Activated T-helper 1 cell treated with Interleukin-2 at 50 U/mL for 16 hours (primary cell): ENCODE data around the gene ARHGEF17.

ENCODE experiments used
- DNase-seq: peaks from one replicate; pipeline ENCODE4 v3.0.0-alpha.2; 2020; ENCODE audit warnings: low read depth

The ARHGEF17 gene

GRCh38 chr11:73313652-73314051 lies 5.6 kb downstream of the ARHGEF17 start:
- no peak for DNase-seq

DNA sequence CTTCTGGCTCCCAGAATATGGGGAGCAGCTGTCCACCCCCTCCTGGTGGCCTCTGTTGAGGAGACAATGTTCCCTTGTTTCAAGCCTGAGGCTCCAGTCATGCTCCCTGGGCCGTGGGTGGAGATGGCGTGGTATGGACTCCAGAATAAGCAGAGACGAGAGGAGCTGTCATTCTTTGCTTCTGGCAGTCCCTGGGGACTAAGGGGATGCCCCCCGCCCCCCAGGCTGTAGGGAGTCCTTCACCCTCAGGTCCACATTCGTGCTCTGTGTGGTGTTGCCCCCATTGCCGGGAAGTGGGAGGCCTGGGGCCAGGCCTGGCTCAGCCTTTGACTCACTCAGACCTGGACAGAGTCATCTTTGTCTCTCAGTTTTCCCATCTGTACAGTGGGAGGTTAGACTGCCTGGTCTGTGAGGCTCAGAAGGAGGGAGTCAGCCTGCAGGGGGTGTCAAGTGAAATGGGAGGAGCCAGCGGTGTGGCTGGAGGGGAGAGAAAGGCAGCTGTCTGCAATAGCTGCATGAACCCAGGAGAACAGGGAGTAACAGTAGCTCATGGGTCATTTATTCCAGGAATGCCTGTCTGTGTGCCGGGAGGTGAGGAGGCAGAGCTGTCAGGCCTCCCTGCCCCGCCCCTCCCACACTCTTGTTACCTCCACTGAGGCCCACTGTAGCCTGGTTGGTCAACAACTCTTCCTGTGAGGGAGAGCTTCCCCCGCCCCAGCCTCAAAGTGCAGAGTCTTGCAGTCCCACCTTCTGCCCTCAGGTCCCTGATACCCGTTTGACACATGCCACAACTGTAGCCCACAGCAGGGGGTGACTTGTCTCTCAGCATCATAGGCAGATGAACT lies 6.3 kb downstream of the ARHGEF17 start:
- no peak for DNase-seq

DNA sequence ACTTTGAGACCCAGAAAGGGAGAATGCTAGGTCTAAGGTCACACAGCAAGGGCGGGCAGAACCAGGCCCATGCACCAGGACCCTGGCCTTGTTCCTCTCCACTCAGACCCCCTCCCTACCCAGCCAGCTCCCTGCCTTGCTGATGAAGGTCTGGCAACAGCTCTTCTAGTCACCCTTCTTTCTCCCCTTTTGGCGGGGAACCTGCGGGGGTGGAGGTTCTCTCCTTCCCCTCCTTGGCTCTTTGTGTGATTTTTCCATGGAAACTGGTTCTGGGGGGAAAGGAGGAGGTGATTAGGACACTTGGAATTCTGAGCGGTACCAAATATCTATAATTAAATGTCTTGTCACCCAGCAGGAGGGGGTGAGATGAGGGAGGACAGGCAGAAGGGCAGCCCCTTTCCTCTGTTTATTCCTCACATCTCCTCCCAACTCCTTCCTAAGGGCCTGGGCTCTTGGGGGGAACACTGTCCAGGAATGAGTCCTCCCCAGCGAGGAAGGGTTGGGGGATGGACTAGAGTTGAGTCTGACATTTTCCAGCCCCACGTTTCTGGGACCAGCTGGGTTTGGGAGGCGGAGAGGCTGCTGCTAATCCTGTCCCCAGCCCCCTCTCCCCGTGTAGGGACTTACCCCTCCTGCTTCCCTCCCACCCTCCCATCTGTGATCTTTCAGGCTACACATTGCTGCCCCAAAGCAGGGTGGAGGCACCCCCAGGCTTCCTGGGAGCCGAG lies 7.4 kb downstream of the ARHGEF17 start:
- no peak for DNase-seq

DNA sequence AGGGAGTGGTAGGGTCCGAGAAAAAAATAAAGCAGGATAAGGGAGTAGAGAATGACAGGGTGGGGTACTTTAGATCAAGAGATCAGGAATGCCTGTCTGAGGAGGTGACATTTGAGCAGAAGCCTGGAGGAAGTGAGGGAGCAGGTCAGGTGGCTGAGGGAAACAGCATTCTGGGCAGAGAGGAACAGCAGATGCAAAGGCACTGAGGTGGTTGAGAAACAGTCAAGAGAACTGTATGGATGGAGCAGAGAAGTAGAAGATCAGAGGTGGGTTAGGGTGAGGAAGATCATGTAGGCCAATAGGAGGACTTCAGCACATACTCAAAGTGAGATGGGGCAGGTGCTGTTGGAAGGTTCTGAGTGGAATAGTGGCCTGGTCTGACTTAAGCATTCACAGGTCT lies 8.3 kb downstream of the ARHGEF17 start:
- DNase-seq, result no peak

DNA sequence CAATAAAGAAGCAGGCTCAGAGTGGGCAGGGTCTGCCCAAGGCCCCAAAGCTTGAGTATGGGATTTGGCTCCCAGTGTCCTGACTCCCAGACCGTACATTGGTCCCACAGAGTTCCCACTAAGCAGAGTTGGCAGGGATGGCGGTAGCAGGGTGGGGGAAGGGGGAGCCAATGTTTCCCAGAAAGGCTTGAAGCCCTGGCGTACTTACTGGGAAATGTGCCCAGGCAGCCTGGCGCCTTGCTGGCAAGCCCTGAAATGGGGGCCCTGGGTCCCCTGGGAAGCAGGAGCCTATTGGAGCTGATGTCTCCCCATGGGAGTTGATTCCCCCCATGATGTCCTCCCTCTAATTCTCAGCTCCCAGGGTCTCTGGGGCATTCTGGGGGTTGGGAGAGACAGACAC lies 9.3 kb downstream of the ARHGEF17 start:
- DNase-seq, result no peak

DNA sequence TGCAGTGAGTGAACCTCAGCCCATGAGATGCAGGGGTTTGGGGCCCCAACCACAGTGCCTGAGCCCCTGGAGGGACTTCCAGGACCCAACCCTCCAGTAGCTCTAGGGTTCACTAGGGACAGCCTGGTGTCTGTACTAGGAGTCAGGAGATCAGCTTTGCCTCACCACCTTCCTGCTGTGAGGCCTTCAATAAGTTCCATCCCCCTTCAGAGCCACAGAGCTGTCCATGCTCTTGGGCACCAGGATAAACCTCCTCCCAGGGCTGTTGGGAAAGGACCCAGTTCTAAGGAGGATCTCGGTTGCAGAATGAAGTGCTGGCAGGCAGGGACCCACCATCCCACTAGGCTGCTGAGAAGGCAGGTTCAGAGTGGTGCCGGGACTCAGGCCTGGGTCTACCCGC lies 9.7 kb downstream of the ARHGEF17 start:
- DNase-seq, result no peak

GRCh38 chr11:73318501-73319011 lies 10.5 kb downstream of the ARHGEF17 start:
- no peak for DNase-seq

DNA sequence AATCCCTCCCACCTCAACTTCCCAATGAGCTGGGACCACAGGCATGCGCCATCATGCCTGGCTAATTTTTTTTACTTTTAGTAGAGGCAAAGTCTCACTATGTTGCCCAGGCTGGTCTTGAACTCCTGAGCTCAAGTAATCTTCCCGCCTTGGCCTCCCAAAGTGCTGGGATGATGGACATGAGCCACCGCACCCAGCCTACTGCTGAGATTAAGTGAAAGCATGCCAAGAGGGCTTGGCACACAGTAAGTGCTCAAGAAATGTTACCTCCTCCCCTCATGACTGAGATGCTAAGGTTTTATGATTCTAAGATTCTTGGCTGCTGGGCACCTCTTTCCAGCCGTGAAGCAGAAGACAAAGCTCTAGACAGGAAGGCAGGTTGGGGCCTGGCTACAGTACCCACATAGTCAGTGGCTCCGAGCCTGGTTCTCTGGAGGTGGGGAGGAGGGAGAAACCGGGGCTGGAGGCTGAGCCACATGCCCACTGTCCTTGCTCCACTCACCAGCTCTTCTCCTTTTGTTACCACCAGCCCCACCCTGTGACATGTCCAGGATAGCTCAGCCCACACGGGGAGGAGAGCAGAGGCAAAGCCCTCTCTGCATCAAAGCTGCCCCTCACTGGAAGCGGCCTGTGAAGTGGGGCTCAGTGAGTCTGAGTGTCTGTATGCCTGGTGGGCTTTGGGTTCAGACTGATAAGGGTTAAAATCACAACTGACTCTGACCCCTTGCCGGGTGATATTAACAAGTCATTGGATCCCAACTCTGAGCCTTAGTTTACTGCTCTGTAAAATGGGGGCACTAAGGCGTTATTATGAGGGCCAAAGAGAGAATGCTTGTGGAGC lies 12.9 kb downstream of the ARHGEF17 start:
- DNase-seq, result no peak

DNA sequence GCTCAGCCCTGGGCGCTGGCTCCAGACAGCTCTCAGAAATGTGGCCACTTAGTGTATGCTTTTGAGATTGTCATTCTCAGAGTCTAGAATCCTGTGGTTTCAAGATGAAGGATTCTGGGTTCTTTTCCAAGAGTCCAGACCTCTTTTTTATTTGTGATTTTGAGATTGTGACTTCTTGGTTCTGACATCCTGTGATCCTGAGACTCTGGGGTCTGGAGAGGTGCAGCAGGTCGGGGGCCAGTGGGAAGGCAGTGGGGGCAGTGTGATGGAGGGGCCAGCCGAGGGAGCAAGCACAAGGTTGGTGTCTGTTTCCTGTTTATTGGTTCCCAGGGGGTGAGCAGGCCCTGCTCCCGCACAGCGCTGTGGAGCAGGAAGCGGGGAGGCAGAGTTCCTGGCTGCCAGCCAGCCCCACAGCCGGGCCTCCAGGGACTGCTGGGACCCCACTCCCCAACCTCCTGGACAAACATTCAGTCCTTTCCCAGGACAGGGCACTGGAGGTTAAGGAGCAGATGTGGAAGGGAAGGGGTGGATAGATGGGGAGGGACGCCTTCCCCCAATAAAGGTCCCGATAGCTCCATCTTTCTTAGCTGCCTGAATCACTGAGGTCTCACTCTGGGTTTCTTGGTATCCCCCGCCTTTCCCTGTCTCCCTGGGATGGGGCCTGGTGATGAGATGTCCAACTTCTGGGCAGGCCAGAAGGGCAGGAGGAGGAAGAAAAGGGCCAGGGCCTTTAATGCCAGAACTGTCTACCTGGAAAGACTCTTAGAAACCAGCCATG lies 13.7 kb downstream of the ARHGEF17 start:
- no peak for DNase-seq

GRCh38 chr11:73322382-73323306 lies 14.6 kb downstream of the ARHGEF17 start:
- DNase-seq, result no peak

DNA sequence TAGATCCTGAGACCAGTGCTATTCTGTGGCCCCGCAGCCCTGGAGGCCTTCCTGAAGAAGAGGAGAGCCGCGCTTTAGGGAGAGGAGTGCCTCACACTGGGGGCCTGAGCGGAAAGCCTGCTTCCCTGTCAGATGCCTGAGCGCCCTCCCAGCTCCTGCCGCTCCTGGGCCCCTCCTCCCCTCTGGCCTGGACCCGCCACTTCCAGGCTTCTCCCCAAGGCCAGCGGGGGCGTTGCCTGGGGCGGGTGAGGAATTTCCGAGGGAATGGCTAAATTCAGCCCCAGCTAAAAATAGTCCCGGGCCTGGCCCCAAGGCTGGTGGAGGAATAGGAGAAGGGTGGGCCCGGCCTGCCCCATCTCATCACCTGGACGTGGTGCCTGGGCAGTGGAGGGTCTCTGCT lies 15.4 kb downstream of the ARHGEF17 start:
- DNase-seq, result no peak

DNA sequence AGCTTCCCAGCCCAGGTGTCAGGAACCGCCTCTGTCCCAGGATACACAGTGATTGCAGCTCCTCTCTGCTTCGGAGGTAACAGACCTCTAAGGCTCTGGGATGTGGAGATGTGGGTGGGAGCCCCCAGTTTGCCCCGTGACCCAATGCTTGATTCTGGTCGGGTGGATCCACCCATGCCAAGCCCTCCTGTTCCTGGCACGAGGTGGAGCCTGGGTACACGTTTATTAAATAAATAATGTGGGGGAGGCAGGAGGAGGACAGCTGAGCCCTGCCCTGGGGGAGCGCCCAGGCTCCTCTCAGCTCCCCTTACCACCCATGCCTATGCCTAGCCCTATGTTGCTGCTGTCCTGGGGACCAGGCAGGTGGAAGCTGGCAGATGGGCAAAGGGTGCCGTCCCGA lies 16.0 kb downstream of the ARHGEF17 start:
- DNase-seq, result no peak

DNA sequence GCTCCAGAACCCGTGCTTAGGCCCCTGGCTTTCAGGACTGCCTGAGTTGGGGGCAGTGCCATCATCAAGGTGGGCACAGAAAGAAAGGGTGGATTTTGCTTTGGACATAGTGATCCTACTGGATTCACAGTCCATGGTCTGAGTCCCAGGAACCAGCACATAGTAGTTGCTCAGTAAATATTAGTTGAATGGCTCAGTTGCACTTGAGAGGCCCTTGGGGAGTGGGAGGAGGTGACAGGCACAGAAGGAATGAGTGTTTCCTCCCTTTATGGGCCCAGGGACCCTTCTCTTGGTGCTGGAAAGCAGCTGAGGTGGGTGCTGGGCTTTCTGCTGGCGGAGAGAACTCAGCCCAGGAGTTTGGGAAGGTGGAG lies 16.6 kb downstream of the ARHGEF17 start:
- DNase-seq, result no peak

GRCh38 chr11:73325036-73325981 lies 17.2 kb downstream of the ARHGEF17 start:
- no peak for DNase-seq

DNA sequence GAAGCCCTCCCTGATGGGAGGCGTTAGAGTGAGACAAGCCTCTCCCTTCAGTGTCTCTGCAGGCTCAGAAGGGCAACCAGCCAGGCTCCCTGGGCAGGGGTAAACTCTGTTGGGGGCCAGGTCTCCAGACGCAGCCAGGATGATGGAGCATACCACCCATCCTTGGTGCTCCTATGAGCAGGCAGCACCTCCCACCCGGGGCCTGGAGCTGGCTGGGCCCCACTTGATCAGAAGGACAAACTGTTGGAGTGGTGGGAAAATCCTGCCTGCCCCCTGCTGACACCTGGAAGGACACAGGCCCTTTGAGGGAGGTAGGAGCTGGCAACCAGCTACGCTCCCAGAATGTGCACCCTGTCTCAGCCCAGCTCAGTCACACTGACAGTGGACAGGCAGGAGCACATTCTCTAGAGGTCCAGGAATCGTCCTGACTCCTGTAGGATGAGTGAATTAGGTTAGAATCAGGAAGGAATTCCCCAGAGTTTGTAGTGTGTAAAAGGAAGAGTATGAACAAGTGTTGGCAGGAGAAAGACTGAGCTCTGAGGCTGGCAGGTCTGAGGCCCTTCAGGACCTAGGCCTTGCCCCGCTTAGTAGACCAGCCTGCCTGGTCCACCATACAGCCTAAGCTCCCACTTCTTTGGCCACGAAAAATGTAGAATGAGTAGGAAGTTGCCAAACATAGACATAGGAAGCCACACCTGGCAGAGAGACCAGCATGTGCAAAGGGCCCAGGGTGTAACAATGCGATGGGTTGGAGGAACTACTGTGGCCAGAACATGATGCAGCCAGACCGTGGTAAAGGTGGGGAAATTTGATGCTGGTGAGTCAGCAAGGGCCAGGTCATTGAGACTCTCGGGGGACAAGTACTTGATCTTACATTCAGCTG lies 19.1 kb downstream of the ARHGEF17 start:
- no peak for DNase-seq

- DNase-seq, result no peak
Observed at GRCh38 chr11:73327812-73328364, 19.8 kb downstream of the ARHGEF17 start.

- no peak for DNase-seq
Observed at GRCh38 chr11:73330569-73331093, 22.6 kb downstream of the ARHGEF17 start.
